Hepatocyte (in vitro differentiated cells): ENCODE measurements around the gene PNO1. TPM values are rescaled to one million over a fixed set of nuclear protein-coding genes. Genes with fewer than 3 reads are reported as not detected.

Experiments
- DNase-seq: peaks from one replicate; pipeline ENCODE4 v3.0.0-alpha.2; 2016; ENCODE audit warnings: low spot score
- H2AFZ ChIP-seq: fragments of 200-600 bp; sonication (generic); 2 replicates; pipeline ENCODE4 v1.6.0; 2016; ENCODE audit warnings: antibody characterized with exemption, mild to moderate bottlenecking
- H3K27ac ChIP-seq: fragments of 200-600 bp; sonication (generic); 2 replicates; pipeline ENCODE4 v1.5.1; 2016; ENCODE audit warnings: mild to moderate bottlenecking
- H3K27me3 ChIP-seq: fragments of 200-600 bp; sonication (generic); 2 replicates; pipeline ENCODE4 v1.6.1; 2016
- H3K36me3 ChIP-seq: fragments of 200-600 bp; sonication (generic); replicated peaks from 2 replicates; pipeline ENCODE4 v1.5.1; 2016; ENCODE audit warnings: low read depth; ENCODE audit not compliant: insufficient read depth
- H3K4me1 ChIP-seq: fragments of 200-600 bp; sonication (generic); 2 replicates; pipeline ENCODE4 v1.5.1; 2016; ENCODE audit warnings: mild to moderate bottlenecking, moderate library complexity; ENCODE audit not compliant: insufficient read depth
- H3K4me2 ChIP-seq: fragments of 200-600 bp; sonication (generic); 2 replicates; pipeline ENCODE4 v1.6.0; 2016
- H3K4me3 ChIP-seq: fragments of 200-600 bp; sonication (generic); 2 replicates; pipeline ENCODE4 v1.5.1; 2016; ENCODE audit warnings: mild to moderate bottlenecking
- H3K79me2 ChIP-seq: fragments of 200-600 bp; sonication (generic); 2 replicates; pipeline ENCODE4 v1.6.0; 2017; ENCODE audit warnings: mild to moderate bottlenecking
- H3K9me2 ChIP-seq: fragments of 200-600 bp; sonication (generic); replicated peaks from 2 replicates; pipeline ENCODE4 v1.6.0; 2017; ENCODE audit warnings: mild to moderate bottlenecking; ENCODE audit not compliant: insufficient read depth
- H3K9me3 ChIP-seq: fragments of 200-600 bp; sonication (generic); 2 replicates; pipeline ENCODE4 v1.5.1; 2016; ENCODE audit warnings: low read depth, mild to moderate bottlenecking
- H4K20me1 ChIP-seq: fragments of 200-600 bp; sonication (generic); 2 replicates; pipeline ENCODE4 v1.6.0; 2016; ENCODE audit warnings: mild to moderate bottlenecking; ENCODE audit not compliant: insufficient read depth, poor library complexity, severe bottlenecking
- EZH2 ChIP-seq: fragments of 200-600 bp; sonication (generic); IDR thresholded peaks from 2 replicates; pipeline ENCODE4 v1.6.1; 2016; ENCODE audit warnings: antibody characterized with exemption, mild to moderate bottlenecking, borderline replicate concordance
- EZH2phosphoT487 ChIP-seq: fragments of 200-600 bp; sonication (generic); IDR thresholded peaks from one replicate; pipeline ENCODE4 v1.6.1; 2018; ENCODE audit warnings: antibody characterized with exemption, mild to moderate bottlenecking, low read depth, moderate library complexity; ENCODE audit not compliant: unreplicated experiment, severe bottlenecking
- WGBS: methylation state at CpG from one replicate; pipeline ENCODE4 v1.1.6; 2016; ENCODE audit warnings: low lambda C conversion rate; ENCODE audit errors: missing lambda C conversion rate; 5-methylcytosine and 5-hydroxymethylcytosine counted together
- polyA plus RNA-seq: library from polyadenylated mRNA; unstranded; fragments of >200 nt; fragmentation: Nextera tagmentation; extraction: Ambion mirVana; gene quantifications from 2 replicates; pipeline ENCODE4 v1.2.1, GENCODE V29; 2016
- total RNA-seq: library from RNA; depleted of rRNA; stranded (reverse); fragments of >200 nt; gene quantifications from 2 replicates; pipeline ENCODE4 v1.2.3, GENCODE V29; 2014
- TF ChIP-seq, protein P1 (sequence below): fragments of 200-600 bp; sonication (generic); IDR thresholded peaks from 2 replicates; pipeline ENCODE4 v1.5.1; 2016; ENCODE audit warnings: antibody characterized with exemption, mild to moderate bottlenecking; ENCODE audit not compliant: poor library complexity

PNO1 gene
- total and polyA plus RNA-seq, 2 experiments from 2014 or later: 15.5 to 22.9 TPM

GRCh38 chr2:68195096-68195495 is 37.4 kb downstream of the PNO1 start:
- TF ChIP-seq EZH2phosphoT487 (no peak), EZH2 (no peak)
- TF ChIP-seq, protein P1, sequence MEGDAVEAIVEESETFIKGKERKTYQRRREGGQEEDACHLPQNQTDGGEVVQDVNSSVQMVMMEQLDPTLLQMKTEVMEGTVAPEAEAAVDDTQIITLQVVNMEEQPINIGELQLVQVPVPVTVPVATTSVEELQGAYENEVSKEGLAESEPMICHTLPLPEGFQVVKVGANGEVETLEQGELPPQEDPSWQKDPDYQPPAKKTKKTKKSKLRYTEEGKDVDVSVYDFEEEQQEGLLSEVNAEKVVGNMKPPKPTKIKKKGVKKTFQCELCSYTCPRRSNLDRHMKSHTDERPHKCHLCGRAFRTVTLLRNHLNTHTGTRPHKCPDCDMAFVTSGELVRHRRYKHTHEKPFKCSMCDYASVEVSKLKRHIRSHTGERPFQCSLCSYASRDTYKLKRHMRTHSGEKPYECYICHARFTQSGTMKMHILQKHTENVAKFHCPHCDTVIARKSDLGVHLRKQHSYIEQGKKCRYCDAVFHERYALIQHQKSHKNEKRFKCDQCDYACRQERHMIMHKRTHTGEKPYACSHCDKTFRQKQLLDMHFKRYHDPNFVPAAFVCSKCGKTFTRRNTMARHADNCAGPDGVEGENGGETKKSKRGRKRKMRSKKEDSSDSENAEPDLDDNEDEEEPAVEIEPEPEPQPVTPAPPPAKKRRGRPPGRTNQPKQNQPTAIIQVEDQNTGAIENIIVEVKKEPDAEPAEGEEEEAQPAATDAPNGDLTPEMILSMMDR: no peak
- no peaks in the 10 kb centered on the region for H3K27me3 ChIP-seq
- H3K4me1 ChIP-seq: no peaks in the 10 kb centered on the region
- H4K20me1 ChIP-seq: peaks cover 31% of the 10 kb centered on the region
- DNase-seq: no peak
- H2AFZ ChIP-seq: no peak overlapping the region
- H3K9me3 ChIP-seq: no peaks in the 10 kb centered on the region
- no peak overlapping the region for H3K4me2 ChIP-seq
- no peaks in the 10 kb centered on the region for H3K9me2 ChIP-seq
- no peak overlapping the region for H3K4me3 ChIP-seq
- no peak overlapping the region for H3K27ac ChIP-seq
- no peaks in the 10 kb centered on the region for H3K36me3 ChIP-seq
- peaks cover 93% of the 10 kb centered on the region for H3K79me2 ChIP-seq

DNA sequence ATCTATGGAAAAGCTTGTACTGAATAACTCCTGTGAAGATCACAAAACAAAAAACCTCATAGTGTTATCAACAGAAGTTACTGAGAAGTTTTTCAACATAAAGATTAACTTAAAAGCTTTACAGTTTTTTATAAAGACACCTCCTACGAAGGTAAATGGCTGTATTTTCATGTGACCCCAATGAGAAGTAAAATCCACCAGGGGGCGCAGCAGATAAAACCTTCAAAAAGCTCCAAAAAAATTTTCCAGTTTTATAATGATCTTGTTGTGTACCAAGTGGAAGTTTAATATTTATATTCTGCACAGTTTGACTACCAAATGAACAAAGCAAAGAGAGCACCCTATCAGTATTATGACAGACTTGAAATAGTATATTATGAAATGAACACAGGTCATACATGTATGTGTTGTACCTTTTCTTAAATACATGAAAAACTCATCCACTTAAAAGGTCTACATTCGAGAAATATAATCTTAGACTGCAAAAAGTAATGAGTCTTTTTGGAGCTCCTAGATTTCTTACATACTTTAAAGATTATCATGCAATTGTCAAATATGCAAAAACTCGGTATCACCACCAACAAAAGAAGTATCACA is 38.5 kb downstream of the PNO1 start:
- no peak overlapping the region for H3K4me3 ChIP-seq
- no peak overlapping the region for H3K27ac ChIP-seq
- H2AFZ ChIP-seq: no peak overlapping the region
- 71% methylated on average over 4 of the region's 4 CpGs for WGBS
- H3K4me1 ChIP-seq: no peaks in the 10 kb centered on the region
- H4K20me1 ChIP-seq: peaks cover 26% of the 10 kb centered on the region
- no peaks in the 10 kb centered on the region for H3K36me3 ChIP-seq
- H3K9me3 ChIP-seq: no peaks in the 10 kb centered on the region
- no peaks in the 10 kb centered on the region for H3K27me3 ChIP-seq
- H3K79me2 ChIP-seq: peaks cover 94% of the 10 kb centered on the region
- H3K4me2 ChIP-seq: no peak overlapping the region
- no peaks in the 10 kb centered on the region for H3K9me2 ChIP-seq
- TF ChIP-seq, protein P1: peak; percentile 53
- no peak for TF ChIP-seq EZH2
- DNase-seq: peak; percentile 40

DNA sequence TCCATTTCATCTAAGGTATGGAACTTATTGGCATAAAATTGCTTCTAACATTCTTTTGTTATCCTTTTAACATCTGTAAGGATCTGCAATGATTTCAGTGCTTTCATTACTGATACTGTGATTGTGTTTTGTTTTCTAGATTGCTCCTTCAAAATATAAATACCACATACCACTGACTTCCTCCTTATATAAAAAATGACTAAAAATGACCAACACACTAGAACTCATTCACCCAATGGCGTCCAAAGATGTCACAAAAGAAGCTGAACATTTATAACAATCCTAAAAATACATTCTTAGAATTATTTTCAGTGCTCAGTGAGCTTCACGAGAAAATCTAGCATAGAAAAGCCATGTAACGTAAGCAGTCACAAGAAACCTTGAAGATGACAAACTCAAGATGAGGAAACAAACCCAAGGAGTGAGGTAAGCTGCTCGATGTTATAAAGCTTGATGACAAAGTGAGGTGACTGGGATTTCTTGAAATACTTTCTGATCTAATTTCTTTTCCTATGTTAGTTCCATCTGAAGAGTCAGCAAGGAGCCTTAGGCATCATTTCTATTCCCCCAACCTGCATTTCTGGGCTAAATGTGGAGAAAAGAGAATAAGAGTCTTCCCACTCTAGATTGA is 42.6 kb downstream of the PNO1 start:
- Histone ChIP-seq H3K9me2 (no peaks in the 10 kb centered on the region), H4K20me1 (peaks cover 21% of the 10 kb centered on the region), H3K4me3 (no peak overlapping the region), H3K36me3 (no peaks in the 10 kb centered on the region), H3K9me3 (no peaks in the 10 kb centered on the region), H3K79me2 (peaks cover 92% of the 10 kb centered on the region), H2AFZ (no peak overlapping the region), H3K27me3 (no peaks in the 10 kb centered on the region), H3K27ac (no peak overlapping the region), H3K4me1 (no peaks in the 10 kb centered on the region), H3K4me2 (no peak overlapping the region)
- 94% methylated on average over 4 of the region's 4 CpGs for WGBS
- no peak for DNase-seq
- TF ChIP-seq EZH2phosphoT487 (no peak), EZH2 (no peak)
- TF ChIP-seq, protein P1: no peak
